ENCODE results near the gene TNRC18. TPM values are rescaled to one million over a fixed set of nuclear protein-coding genes. Genes with fewer than 3 reads are reported as not detected.

The TNRC18 gene
- total and polyA plus RNA-seq, 2 donors (not counting 3 experiments of a cell fraction or from before 2014, with no cell fraction given) = 14.8 to 64.6 TPM

DNA sequence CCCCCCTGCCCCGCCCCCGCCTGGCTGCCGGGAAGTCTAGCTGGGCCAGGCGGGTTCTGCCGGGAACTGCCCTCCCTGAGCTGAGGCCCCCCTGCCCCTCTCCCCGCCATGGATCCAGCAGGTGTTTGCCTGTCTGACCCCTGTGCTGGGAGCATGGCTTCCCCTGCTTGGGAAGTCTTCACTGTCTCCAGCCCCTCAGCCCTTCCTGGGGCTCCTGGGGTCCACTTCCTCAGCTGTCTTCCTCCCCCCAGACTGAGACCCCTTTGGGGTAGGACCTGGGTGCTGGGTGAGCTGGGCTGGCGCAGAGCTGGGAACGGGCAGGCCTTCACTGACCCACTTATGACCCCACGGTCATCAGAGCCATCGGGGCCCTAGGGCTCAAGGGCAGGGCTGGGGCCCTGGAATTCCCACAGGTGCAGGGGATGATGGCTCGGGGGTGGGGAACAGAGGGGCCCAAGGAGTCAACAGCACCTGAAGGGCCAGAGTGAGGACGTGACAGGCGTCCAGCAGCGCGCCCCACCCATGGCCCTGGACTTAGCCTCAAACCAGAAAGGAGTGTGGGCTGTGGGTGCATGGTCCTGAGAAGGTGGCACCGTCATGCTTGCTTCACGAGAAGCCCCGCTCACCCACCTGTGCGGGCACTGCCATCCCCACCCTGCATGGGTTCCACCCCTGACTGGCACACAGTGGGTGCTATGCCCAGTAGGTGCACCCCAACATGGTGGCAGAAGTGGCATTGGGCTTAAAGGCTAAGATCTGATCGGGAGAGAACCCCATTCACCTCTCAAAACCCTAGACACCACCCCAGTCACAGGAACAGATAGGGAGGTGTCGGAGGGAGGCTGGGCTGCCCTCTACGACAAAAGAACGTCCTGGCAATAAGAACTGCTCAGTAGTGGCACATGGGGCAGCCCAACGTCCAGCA is 16.2 kb upstream of the TNRC18 start:
- Histone ChIP-seq H2AFZ (ENCODE audit: low read depth, low read length) (no peak overlapping the region), H3K4me3 (replicated peaks in 1 of 3; ENCODE audit: insufficient read depth in 1 of 3, low read depth in 1 of 3, low read length in 3 of 3) (no peak overlapping the region), H3K4me2 (ENCODE audit: insufficient read depth, low read length) (no peak overlapping the region), H3K9ac (replicated peaks; ENCODE audit: extremely low read depth, insufficient read depth, low read length) (no peak overlapping the region), H3K9me3 (replicated peaks; ENCODE audit: control insufficient read depth, insufficient read depth, low read length) (no peaks in the 10 kb centered on the region), H3K4me1 (ENCODE audit: control insufficient read depth, extremely low read depth, insufficient read depth, low read length) (no peaks in the 10 kb centered on the region), H3K27me3 (ENCODE audit: control insufficient read depth in 2 of 2, insufficient read depth in 2 of 2, low read length in 2 of 2) (no peaks in the 10 kb centered on the region), H3K27ac (ENCODE audit: insufficient read depth, low read depth, low read length) (no peak overlapping the region), H3K79me2 (ENCODE audit: control insufficient read depth, insufficient read depth, low read length) (no peaks in the 10 kb centered on the region), H3K36me3 (ENCODE audit: control insufficient read depth in 2 of 2, extremely low read depth in 1 of 2, insufficient read depth in 2 of 2, low read length in 2 of 2) (no peaks in the 10 kb centered on the region), H3K9me1 (replicated peaks; ENCODE audit: control insufficient read depth, extremely low read depth, insufficient read depth, low read length) (no peaks in the 10 kb centered on the region), H4K20me1 (replicated peaks; ENCODE audit: control insufficient read depth, extremely low read depth, insufficient read depth, low read length) (no peaks in the 10 kb centered on the region)
- DNase-seq (ENCODE audit: low read depth, low spot score) (no peak), FAIRE-seq (no peak)
- TF ChIP-seq FOS (IDR thresholded peaks at IDR 0.05; ENCODE audit: borderline replicate concordance, insufficient read depth, low read length) (no peak), POLR2A (IDR thresholded peaks at IDR 0.05; ENCODE audit: low read depth, low read length) (no peak), JUN (IDR thresholded peaks at IDR 0.05; ENCODE audit: borderline replicate concordance, insufficient read depth, insufficient read length, low read depth) (no peak), GATA2 (IDR thresholded peaks at IDR 0.05; ENCODE audit: insufficient read depth, insufficient read length, low read depth, low read length) (no peak), EZH2 (IDR thresholded peaks at IDR 0.05; ENCODE audit: borderline replicate concordance, low read depth, low read length, severe bottlenecking) (no peak), MYC (IDR thresholded peaks at IDR 0.05; ENCODE audit: low read depth, low read length) (no peak), POLR2AphosphoS5 (IDR thresholded peaks at IDR 0.05; ENCODE audit: insufficient read depth, low read depth, low read length) (no peak)
- intact Hi-C loops (cut with micrococcal nuclease) (no loop called here), dilution Hi-C loops (cut with MboI; ENCODE audit: extremely low pct_ligation_motif_present, low sequenced_read_pairs) (no loop called here)
- no TSS peak for BruUV-seq (replicated peaks)
- CTCF ChIA-PET = interaction anchor here (1.5 kb wide), 1 partner anchor 74 kb away, joined by 3 read pairs; no protein-coding TSS in a partner anchor
- POLR2A ChIA-PET = interaction anchor here (0.6 kb wide), 1 partner anchor 40 kb away, joined by 5 read pairs; no protein-coding TSS in a partner anchor
